ENCODE data around the gene UBFD1. TPM values are rescaled to one million over a fixed set of nuclear protein-coding genes. Genes with fewer than 3 reads are reported as not detected.

UBFD1 gene
- total and polyA plus RNA-seq, 2 of the 8 experiments (the other 6 are each of a cell fraction or from before 2014, with no cell fraction given) = 66.3 to 106 TPM

GRCh38 chr16:23607726-23608125 is 50.2 kb downstream of the UBFD1 start (continued):
- TF ChIP-seq ZNF274 (IDR thresholded peaks at IDR 0.05; ENCODE audit: borderline replicate concordance, extremely low read depth, low read length) = no peak
- no peak for TF ChIP-seq BCL11A (IDR thresholded peaks at IDR 0.05; ENCODE audit: low read depth in 2 of 2, low read length in 2 of 2)

All from H1 (cell line).